Measurements from ENCODE around the gene CHD9. TPM values are rescaled to one million over a fixed set of nuclear protein-coding genes. Genes with fewer than 3 reads are reported as not detected.

Gene CHD9
- total and polyA plus RNA-seq, 4 donors, result 6.2 to 46.6 (median 32.5) TPM

DNA sequence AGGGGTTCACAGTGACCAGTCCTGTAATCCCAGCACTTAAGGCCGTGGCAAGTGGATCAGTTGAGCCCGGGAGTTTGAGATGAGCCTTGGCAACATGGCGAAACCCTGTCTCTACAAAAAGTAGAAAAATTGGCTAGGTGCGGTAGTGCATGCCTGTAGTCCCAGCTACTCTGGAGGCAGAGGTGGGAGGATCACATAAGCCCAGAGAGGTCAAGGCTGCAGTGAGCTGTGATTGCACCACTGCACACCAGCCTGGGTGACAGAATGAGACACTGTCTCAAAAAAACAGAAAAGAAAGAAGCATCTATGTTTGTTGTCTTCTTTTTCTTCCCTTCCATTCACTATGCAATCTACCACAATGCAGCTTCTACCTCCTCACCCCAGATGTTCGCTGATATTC lies 227.5 kb downstream of the CHD9 start:
- no peak for TF ChIP-seq GABPA (IDR thresholded peaks at IDR 0.05 in 1 of 2, conservative IDR thresholded peaks at IDR 0.05 in 1 of 2)
- no peak for TF ChIP-seq HNF4G (IDR thresholded peaks at IDR 0.05)
- TF ChIP-seq SP1 (IDR thresholded peaks at IDR 0.05), result no peak
- TF ChIP-seq EGR1 (IDR thresholded peaks at IDR 0.05; ENCODE audit: low read depth in 2 of 2), result no peak
- TF ChIP-seq YY1 (IDR thresholded peaks at IDR 0.05), result no peak
- TF ChIP-seq NR2F2 (IDR thresholded peaks at IDR 0.05), result no peak
- 95% methylated on average over 5 of the region's 5 CpGs for WGBS
- no peak for DNase-seq (ENCODE audit: low spot score)
- Histone ChIP-seq H3K36me3 (ENCODE audit: control insufficient read depth in 4 of 4, insufficient read depth in 3 of 4, low read depth in 1 of 4, low read length in 3 of 4) (peaks cover 9 to 39% (median 15%) of the 10 kb centered on the region in 4 donors), H3K4me3 (ENCODE audit: low read depth in 1 of 3, low read length in 3 of 3) (no peak overlapping the region), H3K4me1 (ENCODE audit: control insufficient read depth in 4 of 4, insufficient read depth in 4 of 4, low read length in 3 of 4) (peaks cover 0 to 3% (median 1%) of the 10 kb centered on the region in 4 donors), H3K9me3 (ENCODE audit: control insufficient read depth in 4 of 4, low read length in 3 of 4) (no peaks in the 10 kb centered on the region), H3K9ac (ENCODE audit: low read depth in 1 of 2, low read length in 2 of 2) (no peak overlapping the region), H3K27ac (ENCODE audit: low read depth in 1 of 2, low read length in 2 of 2) (no peak overlapping the region), H3K27me3 (ENCODE audit: control insufficient read depth in 4 of 4, insufficient read depth in 4 of 4, low read length in 3 of 4) (no peaks in the 10 kb centered on the region)

DNA sequence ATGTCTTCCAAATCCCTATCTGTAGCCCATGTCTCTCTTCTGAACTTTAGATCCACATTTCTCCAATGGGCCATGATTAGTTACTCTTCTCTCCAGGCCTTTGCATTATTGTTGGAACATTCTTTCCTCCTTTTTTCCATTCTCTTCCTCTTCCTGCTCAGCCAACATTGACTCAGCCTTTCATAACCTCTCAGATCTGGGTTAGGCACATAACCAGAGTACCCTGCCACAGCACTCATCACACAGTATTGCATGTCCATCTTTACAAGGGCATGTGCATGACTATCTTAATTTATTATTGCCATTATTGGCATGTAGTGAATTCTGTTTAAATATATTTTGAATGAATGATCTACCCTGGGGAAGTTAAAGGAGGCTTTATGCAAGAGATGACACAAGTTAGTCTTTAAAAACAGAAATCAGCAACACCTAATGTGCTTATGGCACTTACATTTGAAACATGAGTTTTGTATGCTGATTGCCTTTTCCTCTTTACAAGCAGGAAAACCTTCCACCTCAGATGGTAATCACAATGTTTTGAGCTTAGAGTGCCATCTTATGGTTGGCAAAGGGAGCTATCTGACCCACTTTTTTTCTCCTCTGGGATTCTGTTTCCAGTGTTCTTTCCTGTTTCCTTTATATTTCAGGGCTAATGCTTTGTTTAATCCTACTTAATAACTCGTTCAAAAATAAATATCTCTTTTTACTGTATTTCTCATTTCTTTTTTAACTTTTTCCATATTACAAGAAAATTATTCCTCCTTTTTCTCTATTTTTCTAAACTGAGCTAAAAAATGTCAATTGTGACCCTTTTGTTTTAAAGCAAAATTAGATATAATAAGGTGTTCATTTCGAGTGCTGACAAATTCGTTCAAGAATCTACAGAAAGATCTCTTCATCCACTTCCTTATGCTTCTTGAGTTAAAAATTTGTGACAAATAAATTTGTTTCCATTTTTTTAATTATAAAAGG lies 228.5 kb downstream of the CHD9 start:
- Histone ChIP-seq H3K36me3 (ENCODE audit: control insufficient read depth in 4 of 4, insufficient read depth in 3 of 4, low read depth in 1 of 4, low read length in 3 of 4) (peaks cover 7 to 40% (median 17%) of the 10 kb centered on the region in 4 donors), H3K9me3 (ENCODE audit: control insufficient read depth in 4 of 4, low read length in 3 of 4) (no peaks in the 10 kb centered on the region), H3K9ac (ENCODE audit: low read depth in 1 of 2, low read length in 2 of 2) (no peak overlapping the region), H3K4me1 (ENCODE audit: control insufficient read depth in 4 of 4, insufficient read depth in 4 of 4, low read length in 3 of 4) (peaks cover 0 to 3% (median 1%) of the 10 kb centered on the region in 4 donors), H3K27me3 (ENCODE audit: control insufficient read depth in 4 of 4, insufficient read depth in 4 of 4, low read length in 3 of 4) (no peaks in the 10 kb centered on the region), H3K27ac (ENCODE audit: low read depth in 1 of 2, low read length in 2 of 2) (no peak overlapping the region), H3K4me3 (ENCODE audit: low read depth in 1 of 3, low read length in 3 of 3) (no peak overlapping the region)
- TF ChIP-seq, protein P1, sequence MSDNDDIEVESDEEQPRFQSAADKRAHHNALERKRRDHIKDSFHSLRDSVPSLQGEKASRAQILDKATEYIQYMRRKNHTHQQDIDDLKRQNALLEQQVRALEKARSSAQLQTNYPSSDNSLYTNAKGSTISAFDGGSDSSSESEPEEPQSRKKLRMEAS (IDR thresholded peaks at IDR 0.05), result no peak
- TF ChIP-seq NR2F2 (IDR thresholded peaks at IDR 0.05), result no peak
- TF ChIP-seq YY1 (IDR thresholded peaks at IDR 0.05), result no peak
- no peak for TF ChIP-seq EGR1 (IDR thresholded peaks at IDR 0.05; ENCODE audit: low read depth in 2 of 2)
- TF ChIP-seq RXRA (IDR thresholded peaks at IDR 0.05), result no peak
- peak; percentile 80 to 81 for TF ChIP-seq RAD21 (IDR thresholded peaks at IDR 0.05)
- no peak for TF ChIP-seq JUND (IDR thresholded peaks at IDR 0.05)
- TF ChIP-seq TAF1 (conservative IDR thresholded peaks at IDR 0.05), result no peak
- TF ChIP-seq, protein P2, sequence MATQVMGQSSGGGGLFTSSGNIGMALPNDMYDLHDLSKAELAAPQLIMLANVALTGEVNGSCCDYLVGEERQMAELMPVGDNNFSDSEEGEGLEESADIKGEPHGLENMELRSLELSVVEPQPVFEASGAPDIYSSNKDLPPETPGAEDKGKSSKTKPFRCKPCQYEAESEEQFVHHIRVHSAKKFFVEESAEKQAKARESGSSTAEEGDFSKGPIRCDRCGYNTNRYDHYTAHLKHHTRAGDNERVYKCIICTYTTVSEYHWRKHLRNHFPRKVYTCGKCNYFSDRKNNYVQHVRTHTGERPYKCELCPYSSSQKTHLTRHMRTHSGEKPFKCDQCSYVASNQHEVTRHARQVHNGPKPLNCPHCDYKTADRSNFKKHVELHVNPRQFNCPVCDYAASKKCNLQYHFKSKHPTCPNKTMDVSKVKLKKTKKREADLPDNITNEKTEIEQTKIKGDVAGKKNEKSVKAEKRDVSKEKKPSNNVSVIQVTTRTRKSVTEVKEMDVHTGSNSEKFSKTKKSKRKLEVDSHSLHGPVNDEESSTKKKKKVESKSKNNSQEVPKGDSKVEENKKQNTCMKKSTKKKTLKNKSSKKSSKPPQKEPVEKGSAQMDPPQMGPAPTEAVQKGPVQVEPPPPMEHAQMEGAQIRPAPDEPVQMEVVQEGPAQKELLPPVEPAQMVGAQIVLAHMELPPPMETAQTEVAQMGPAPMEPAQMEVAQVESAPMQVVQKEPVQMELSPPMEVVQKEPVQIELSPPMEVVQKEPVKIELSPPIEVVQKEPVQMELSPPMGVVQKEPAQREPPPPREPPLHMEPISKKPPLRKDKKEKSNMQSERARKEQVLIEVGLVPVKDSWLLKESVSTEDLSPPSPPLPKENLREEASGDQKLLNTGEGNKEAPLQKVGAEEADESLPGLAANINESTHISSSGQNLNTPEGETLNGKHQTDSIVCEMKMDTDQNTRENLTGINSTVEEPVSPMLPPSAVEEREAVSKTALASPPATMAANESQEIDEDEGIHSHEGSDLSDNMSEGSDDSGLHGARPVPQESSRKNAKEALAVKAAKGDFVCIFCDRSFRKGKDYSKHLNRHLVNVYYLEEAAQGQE (IDR thresholded peaks at IDR 0.05), result no peak
- TF ChIP-seq, protein P3, sequence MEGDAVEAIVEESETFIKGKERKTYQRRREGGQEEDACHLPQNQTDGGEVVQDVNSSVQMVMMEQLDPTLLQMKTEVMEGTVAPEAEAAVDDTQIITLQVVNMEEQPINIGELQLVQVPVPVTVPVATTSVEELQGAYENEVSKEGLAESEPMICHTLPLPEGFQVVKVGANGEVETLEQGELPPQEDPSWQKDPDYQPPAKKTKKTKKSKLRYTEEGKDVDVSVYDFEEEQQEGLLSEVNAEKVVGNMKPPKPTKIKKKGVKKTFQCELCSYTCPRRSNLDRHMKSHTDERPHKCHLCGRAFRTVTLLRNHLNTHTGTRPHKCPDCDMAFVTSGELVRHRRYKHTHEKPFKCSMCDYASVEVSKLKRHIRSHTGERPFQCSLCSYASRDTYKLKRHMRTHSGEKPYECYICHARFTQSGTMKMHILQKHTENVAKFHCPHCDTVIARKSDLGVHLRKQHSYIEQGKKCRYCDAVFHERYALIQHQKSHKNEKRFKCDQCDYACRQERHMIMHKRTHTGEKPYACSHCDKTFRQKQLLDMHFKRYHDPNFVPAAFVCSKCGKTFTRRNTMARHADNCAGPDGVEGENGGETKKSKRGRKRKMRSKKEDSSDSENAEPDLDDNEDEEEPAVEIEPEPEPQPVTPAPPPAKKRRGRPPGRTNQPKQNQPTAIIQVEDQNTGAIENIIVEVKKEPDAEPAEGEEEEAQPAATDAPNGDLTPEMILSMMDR (IDR thresholded peaks at IDR 0.05; ENCODE audit: low read depth, low read length, missing input control), result peak; percentile 48
- WGBS, result 58% methylated on average over 3 of the region's 3 CpGs
- DNase-seq (ENCODE audit: low spot score), result no peak

Data from liver (tissue), 9 donors.